Parathyroid adenoma (tissue), 2 donors: Measurements from ENCODE around the gene SOWAHA.

ENCODE experiments used
- H2AFZ ChIP-seq: fragments of 300-600 bp; sonication (generic); one replicate; pipeline ENCODE4 v1.7.0; 2017; ENCODE audit warnings: antibody characterized with exemption, mild to moderate bottlenecking
- H3K27ac ChIP-seq: fragments of 300-600 bp; sonication (generic); one replicate; pipeline ENCODE4 v1.7.0; 2017
- H3K27me3 ChIP-seq: fragments of 300-600 bp; sonication (generic); one replicate; pipeline ENCODE4 v1.7.0; 2017; ENCODE audit warnings: low read length; ENCODE audit not compliant: control insufficient read depth, insufficient read depth
- H3K36me3 ChIP-seq: fragments of 300-600 bp; sonication (generic); one replicate; pipeline ENCODE4 v1.7.0; 2017; ENCODE audit warnings: low read length; ENCODE audit not compliant: control insufficient read depth, insufficient read depth
- H3K4me1 ChIP-seq: fragments of 300-600 bp; sonication (generic); one replicate; pipeline ENCODE4 v1.7.0; 2017; ENCODE audit warnings: control low read depth
- H3K4me2 ChIP-seq: fragments of 300-600 bp; sonication (generic); one replicate; pipeline ENCODE4 v1.7.0; 2017; ENCODE audit warnings: low read length
- H3K4me3 ChIP-seq: fragments of 300-600 bp; sonication (generic); one replicate; pipeline ENCODE4 v1.7.0; 2017; ENCODE audit warnings: low read depth, low read length
- H3K79me2 ChIP-seq: fragments of 300-600 bp; sonication (generic); one replicate; pipeline ENCODE4 v1.7.0; 2017; ENCODE audit warnings: control low read depth
- H3K9ac ChIP-seq: fragments of 300-600 bp; sonication (generic); one replicate; pipeline ENCODE4 v1.7.0; 2017; ENCODE audit warnings: mild to moderate bottlenecking
- H3K9me3 ChIP-seq: fragments of 300-600 bp; sonication (generic); one replicate; pipeline ENCODE4 v1.7.0; 2017; ENCODE audit warnings: low read length; ENCODE audit not compliant: control insufficient read depth
- TF ChIP-seq, protein P1 (sequence below): fragments of 300-600 bp; sonication (generic); IDR thresholded peaks from one replicate; pipeline ENCODE4 v1.7.0; 2017; ENCODE audit warnings: antibody characterized with exemption, mild to moderate bottlenecking
- donor health status: primary hyperparathyroidism.

Gene SOWAHA

DNA sequence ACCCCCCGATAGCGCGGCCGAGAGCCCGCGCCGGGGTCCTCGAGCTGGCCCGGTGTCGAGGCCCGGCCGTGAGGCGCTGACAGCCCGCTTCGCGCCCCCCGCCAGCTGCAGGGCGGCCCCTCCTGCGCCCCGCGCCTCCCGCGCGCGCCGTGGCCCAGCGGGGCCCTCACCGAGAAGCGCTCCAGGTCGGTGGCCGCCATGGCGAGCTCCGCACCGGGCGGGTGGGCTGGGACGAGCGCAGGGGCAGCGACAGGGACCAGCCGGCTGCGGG is 36.2 kb upstream of the SOWAHA start:
- H3K4me3 ChIP-seq, result peak overlapping the region; percentile 64
- H3K27ac ChIP-seq, result no peak overlapping the region
- peaks cover 36% of the 10 kb centered on the region for H3K4me1 ChIP-seq
- no peak overlapping the region for H3K9ac ChIP-seq
- peaks cover 6% of the 10 kb centered on the region for H3K79me2 ChIP-seq
- H3K36me3 ChIP-seq, result no peaks in the 10 kb centered on the region
- TF ChIP-seq, protein P1, sequence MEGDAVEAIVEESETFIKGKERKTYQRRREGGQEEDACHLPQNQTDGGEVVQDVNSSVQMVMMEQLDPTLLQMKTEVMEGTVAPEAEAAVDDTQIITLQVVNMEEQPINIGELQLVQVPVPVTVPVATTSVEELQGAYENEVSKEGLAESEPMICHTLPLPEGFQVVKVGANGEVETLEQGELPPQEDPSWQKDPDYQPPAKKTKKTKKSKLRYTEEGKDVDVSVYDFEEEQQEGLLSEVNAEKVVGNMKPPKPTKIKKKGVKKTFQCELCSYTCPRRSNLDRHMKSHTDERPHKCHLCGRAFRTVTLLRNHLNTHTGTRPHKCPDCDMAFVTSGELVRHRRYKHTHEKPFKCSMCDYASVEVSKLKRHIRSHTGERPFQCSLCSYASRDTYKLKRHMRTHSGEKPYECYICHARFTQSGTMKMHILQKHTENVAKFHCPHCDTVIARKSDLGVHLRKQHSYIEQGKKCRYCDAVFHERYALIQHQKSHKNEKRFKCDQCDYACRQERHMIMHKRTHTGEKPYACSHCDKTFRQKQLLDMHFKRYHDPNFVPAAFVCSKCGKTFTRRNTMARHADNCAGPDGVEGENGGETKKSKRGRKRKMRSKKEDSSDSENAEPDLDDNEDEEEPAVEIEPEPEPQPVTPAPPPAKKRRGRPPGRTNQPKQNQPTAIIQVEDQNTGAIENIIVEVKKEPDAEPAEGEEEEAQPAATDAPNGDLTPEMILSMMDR, result no peak
- no peaks in the 10 kb centered on the region for H3K9me3 ChIP-seq
- peak overlapping the region; percentile 70 for H3K4me2 ChIP-seq
- peak overlapping the region; percentile 79 for H2AFZ ChIP-seq
- no peaks in the 10 kb centered on the region for H3K27me3 ChIP-seq

DNA sequence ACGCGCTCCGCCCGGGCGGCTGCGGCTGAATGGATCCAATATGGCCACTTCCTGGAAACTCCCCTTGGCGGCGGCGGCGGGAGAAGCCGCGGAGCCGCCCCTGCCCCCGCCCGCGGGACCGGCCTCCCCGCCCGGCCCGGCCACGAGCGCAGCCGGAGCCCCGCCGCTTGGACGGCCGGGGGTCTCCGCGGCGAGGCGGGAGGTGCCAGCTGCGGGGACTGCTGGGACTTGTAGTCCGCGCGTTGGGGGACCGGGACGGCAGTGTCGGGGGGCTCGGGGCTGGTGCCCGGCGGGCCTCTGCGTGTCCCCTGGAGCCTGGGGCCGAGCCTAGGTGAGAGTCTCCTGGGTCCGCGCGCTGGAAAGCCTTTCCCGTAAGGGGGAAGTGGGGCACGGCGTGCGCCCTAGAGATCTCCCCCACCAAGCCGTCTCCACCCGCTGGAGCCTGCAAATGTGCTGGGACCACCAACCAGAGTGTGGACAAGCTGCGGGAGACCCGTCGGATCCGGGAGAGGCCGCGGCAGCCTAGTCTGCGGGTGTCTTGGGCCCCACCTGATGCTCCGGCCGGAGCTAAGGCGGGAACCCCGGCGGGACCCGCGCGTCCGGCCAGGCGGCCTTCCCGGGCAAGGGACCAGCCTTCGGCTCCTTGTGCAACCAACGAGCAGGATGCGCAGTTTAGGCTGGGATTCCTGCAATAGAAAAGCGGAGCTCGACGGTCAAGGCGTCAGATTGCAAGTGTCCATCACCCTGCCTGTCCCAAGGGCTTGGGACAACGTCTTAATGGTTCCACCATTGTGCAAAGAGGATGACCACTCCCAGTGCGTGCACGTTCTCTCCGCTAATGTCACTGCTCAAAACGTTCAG is 35.7 kb upstream of the SOWAHA start, which contains the start of gene SEPTIN8:
TSS of gene SEPTIN8 (minus strand) at position 31 of the 861 bp plus-strand sequence. CDS start 102 bp downstream, outside the sequence.
- Histone ChIP-seq H3K79me2 (peaks cover 6% of the 10 kb centered on the region), H2AFZ (peak within 1 kb of the TSS; percentile 95), H3K4me3 (peak within 1 kb of the TSS; percentile 70), H3K4me1 (peaks cover 34% of the 10 kb centered on the region), H3K4me2 (peak within 1 kb of the TSS; percentile 85), H3K27me3 (no peaks in the 10 kb centered on the region), H3K27ac (peak within 1 kb of the TSS; percentile 62), H3K36me3 (no peaks in the 10 kb centered on the region), H3K9me3 (no peaks in the 10 kb centered on the region), H3K9ac (peak within 1 kb of the TSS; percentile 25)
- TF ChIP-seq, protein P1, result no peak

DNA sequence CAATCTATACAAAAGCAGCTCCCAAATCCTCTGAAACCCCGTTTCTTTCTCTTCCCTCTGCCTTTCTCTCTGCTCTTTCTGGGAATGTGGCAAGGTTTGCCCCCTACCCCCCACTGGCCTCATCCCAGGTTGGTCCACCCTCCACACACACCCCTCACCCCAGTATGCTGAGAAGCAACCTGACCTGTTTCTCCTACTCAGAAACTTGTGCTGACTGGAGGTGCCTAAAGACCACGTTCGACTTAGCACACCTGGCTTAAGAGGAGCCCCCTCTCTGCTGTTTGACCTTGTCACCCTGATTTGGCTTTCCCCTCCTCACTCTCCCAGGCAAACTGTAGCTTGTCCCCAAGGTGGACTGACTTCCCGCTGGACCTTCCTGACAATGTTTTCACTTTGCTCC is 35.0 kb upstream of the SOWAHA start:
- Histone ChIP-seq H3K9ac (no peak overlapping the region), H3K27me3 (no peaks in the 10 kb centered on the region), H3K4me1 (peaks cover 27% of the 10 kb centered on the region), H2AFZ (peak overlapping the region; percentile 95), H3K9me3 (no peaks in the 10 kb centered on the region), H3K4me3 (peak overlapping the region; percentile 70), H3K27ac (no peak overlapping the region), H3K79me2 (peaks cover 4% of the 10 kb centered on the region), H3K4me2 (no peak overlapping the region), H3K36me3 (no peaks in the 10 kb centered on the region)
- TF ChIP-seq, protein P1, result no peak

DNA sequence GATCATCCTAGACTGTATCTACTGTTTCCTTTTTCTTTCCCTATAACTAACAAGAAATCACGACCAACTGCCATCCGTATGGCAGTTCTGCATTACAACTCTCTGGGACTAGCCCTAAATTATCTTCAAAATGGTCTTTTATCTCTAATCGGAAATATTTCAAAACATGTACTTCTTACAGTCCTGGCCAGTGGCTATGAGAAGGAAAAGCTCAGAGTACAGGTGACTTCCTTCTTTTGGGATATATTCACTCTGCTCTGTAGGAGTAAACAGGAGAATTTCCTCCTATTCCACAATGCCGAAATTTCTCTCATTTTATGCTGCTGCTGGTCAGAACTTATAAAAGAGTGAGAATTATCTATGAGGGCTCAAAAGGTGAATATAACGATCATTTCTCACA is 34.2 kb upstream of the SOWAHA start:
- Histone ChIP-seq H3K9me3 (no peaks in the 10 kb centered on the region), H3K4me3 (no peak overlapping the region), H3K79me2 (no peaks in the 10 kb centered on the region), H3K36me3 (no peaks in the 10 kb centered on the region), H3K27ac (no peak overlapping the region), H3K4me2 (no peak overlapping the region), H2AFZ (no peak overlapping the region), H3K4me1 (peaks cover 19% of the 10 kb centered on the region), H3K27me3 (no peaks in the 10 kb centered on the region), H3K9ac (no peak overlapping the region)
- TF ChIP-seq, protein P1, result no peak

DNA sequence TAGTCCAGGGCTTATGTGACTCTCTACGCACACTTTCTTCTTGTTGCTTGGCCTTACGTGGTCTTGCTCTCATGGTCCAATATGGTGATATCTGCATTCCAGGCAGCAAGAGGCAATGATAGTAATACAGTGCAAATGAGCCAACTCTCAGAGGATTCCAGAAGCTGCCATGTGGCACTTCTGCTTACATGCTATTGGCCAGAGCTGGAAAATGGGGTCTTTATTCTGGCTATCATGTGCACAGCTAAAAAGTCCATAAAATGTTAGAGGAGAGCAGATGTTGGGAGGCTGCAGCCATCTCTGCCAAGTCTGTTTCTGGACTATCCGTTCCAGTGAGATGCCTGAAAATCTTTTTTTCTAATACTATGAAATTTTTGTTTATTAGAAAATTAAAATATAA is 33.1 kb upstream of the SOWAHA start:
- Histone ChIP-seq H3K4me2 (no peak overlapping the region), H2AFZ (no peak overlapping the region), H3K4me1 (peaks cover 8% of the 10 kb centered on the region), H3K27ac (no peak overlapping the region), H3K79me2 (no peaks in the 10 kb centered on the region), H3K36me3 (no peaks in the 10 kb centered on the region), H3K9ac (no peak overlapping the region), H3K9me3 (no peaks in the 10 kb centered on the region), H3K27me3 (no peaks in the 10 kb centered on the region), H3K4me3 (no peak overlapping the region)
- TF ChIP-seq, protein P1, result no peak
